Neural progenitor cell (in vitro differentiated cells): ENCODE measurements around the gene CHRND.

ENCODE experiments used
- CTCF ChIP-seq: fragments of 200-600 bp; sonication (generic); IDR thresholded peaks from 2 replicates; pipeline ENCODE4 v1.5.1; 2017; ENCODE audit warnings: antibody characterized with exemption, mild to moderate bottlenecking
- EZH2 ChIP-seq: fragments of 200-600 bp; sonication (generic); IDR thresholded peaks from 2 replicates; pipeline ENCODE4 v1.6.1; 2017; ENCODE audit warnings: antibody characterized with exemption, mild to moderate bottlenecking, moderate library complexity

- TF ChIP-seq CTCF: no peak
- no peak for TF ChIP-seq EZH2
These were observed 52.7 kb downstream of the CHRND start for GRCh38 chr2:232578626-232579025.
